ENCODE measurements around the gene ATN1. TPM values are rescaled to one million over a fixed set of nuclear protein-coding genes. Genes with fewer than 3 reads are reported as not detected.

ATN1 gene
- total and polyA plus RNA-seq, 9 of the 15 experiments (the other 6 are each of a cell fraction or from before 2014, with no cell fraction given), result 0.15 to 49.8 (median 2.7) TPM

DNA sequence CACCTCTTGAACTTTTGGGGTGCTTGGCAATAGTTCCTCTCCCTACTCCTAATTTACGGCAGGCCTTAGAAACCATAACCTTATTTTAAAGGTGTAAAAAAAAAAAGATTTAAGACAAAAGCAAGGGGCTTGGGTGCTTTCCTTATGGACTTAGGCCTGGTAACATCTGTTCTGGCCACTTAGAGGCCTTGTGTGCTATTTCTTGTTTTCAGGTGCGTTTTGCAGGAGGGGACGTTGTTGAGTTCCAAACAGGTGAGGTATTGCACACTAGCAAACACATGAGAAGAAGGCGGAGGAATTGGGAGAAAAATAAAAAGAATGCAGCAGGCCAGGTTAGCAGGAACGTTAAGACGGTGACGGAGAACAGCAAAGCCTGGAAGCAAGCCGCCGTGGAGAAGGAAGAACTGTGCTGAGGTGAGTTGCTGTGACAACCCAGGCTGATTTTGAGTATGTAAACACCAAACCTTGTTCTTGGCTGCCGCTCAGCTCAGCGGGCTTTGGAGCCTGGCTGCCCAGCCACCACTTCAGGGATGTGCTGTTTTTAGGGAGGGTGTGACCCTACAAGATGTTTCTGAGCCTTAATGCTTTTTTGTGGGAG lies 60.3 kb downstream of the ATN1 start:
- no TSS peak for BruUV-seq (replicated peaks)
- CTCF ChIA-PET (ENCODE audit: low intra/inter-chr PET ratio), result no interaction called here
- peak overlapping the region in 1 of 2 experiments; percentile 56; a peak in 1 of 4 replicates for H3K9ac ChIP-seq (ENCODE audit: insufficient read depth in 1 of 2, low read depth in 2 of 2, low read length in 2 of 2)
- TF ChIP-seq, protein P1, sequence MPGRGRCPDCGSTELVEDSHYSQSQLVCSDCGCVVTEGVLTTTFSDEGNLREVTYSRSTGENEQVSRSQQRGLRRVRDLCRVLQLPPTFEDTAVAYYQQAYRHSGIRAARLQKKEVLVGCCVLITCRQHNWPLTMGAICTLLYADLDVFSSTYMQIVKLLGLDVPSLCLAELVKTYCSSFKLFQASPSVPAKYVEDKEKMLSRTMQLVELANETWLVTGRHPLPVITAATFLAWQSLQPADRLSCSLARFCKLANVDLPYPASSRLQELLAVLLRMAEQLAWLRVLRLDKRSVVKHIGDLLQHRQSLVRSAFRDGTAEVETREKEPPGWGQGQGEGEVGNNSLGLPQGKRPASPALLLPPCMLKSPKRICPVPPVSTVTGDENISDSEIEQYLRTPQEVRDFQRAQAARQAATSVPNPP (IDR thresholded peaks at IDR 0.05; ENCODE audit: borderline replicate concordance, insufficient read depth, insufficient read length), result no peak
- TF ChIP-seq, protein P2, sequence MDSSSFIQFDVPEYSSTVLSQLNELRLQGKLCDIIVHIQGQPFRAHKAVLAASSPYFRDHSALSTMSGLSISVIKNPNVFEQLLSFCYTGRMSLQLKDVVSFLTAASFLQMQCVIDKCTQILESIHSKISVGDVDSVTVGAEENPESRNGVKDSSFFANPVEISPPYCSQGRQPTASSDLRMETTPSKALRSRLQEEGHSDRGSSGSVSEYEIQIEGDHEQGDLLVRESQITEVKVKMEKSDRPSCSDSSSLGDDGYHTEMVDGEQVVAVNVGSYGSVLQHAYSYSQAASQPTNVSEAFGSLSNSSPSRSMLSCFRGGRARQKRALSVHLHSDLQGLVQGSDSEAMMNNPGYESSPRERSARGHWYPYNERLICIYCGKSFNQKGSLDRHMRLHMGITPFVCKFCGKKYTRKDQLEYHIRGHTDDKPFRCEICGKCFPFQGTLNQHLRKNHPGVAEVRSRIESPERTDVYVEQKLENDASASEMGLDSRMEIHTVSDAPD (CRISPR knock-in tag; IDR thresholded peaks at IDR 0.05), result no peak
- TF ChIP-seq KDM1A (IDR thresholded peaks at IDR 0.05), result no peak
- TF ChIP-seq, protein P3, sequence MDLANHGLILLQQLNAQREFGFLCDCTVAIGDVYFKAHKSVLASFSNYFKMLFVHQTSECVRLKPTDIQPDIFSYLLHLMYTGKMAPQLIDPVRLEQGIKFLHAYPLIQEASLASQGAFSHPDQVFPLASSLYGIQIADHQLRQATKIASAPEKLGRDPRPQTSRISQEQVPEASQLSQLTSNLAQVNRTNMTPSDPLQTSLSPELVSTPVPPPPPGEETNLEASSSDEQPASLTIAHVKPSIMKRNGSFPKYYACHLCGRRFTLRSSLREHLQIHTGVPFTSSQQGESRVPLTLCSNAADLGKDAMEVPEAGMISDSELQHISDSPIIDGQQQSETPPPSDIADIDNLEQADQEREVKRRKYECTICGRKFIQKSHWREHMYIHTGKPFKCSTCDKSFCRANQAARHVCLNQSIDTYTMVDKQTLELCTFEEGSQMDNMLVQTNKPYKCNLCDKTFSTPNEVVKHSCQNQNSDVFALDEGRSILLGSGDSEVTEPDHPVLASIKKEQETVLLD (IDR thresholded peaks at IDR 0.05), result no peak
- no peak for TF ChIP-seq SNRNP70 (optimal IDR thresholded peaks at IDR 0.05; ENCODE audit: low read depth, low read length)
- no peak for TF ChIP-seq ZNF57 (CRISPR knock-in tag; IDR thresholded peaks at IDR 0.05)
- TF ChIP-seq SREBF1 (IDR thresholded peaks at IDR 0.05; ENCODE audit: borderline replicate concordance, low read depth, low read length), result no peak
- TF ChIP-seq CAMTA2 (CRISPR knock-in tag; conservative IDR thresholded peaks at IDR 0.05), result no peak
- TF ChIP-seq OTX1 (CRISPR knock-in tag; IDR thresholded peaks at IDR 0.05), result no peak
- TF ChIP-seq ESRRA (IDR thresholded peaks at IDR 0.05; ENCODE audit: borderline replicate concordance, low read depth), result no peak
- no peak for TF ChIP-seq NBN (IDR thresholded peaks at IDR 0.05; ENCODE audit: low read depth)
- TF ChIP-seq SAP30 (IDR thresholded peaks at IDR 0.05; ENCODE audit: borderline replicate concordance, insufficient read depth, low read depth, low read length, poor library complexity, severe bottlenecking), result no peak
- TF ChIP-seq HEY1 (CRISPR knock-in tag; IDR thresholded peaks at IDR 0.05; ENCODE audit: borderline replicate concordance), result no peak
- intact Hi-C loops (cut with micrococcal nuclease), result no loop called here
- FAIRE-seq, result no peak
- in situ Hi-C loops (cut with MboI), result no loop called here
- H3K27ac ChIP-seq (ENCODE audit: extremely low read depth, low read depth, low read length), result no peak overlapping the region
- H3K4me2 ChIP-seq (ENCODE audit: insufficient read depth, low read length), result no peak overlapping the region
- no peaks in the 10 kb centered on the region for H3K4me1 ChIP-seq (replicated peaks in 1 of 2; ENCODE audit: control insufficient read depth in 2 of 2, insufficient read depth in 2 of 2, low read length in 2 of 2)
- no peak for ATAC-seq
- WGBS (ENCODE audit: insufficient coverage, low coverage, missing lambda C conversion rate), result 85% methylated on average over 9 of the region's 11 CpGs
- no peak overlapping the region for H3K4me3 ChIP-seq
- no peak for DNase-seq (ENCODE audit: extremely low read depth in 1 of 4, low spot score in 3 of 4)
- H3K36me3 ChIP-seq (ENCODE audit: control insufficient read depth, insufficient read depth, low read length), result peaks cover 24% of the 10 kb centered on the region; the same call in 2 of the 3 replicates
- no peaks in the 10 kb centered on the region for H3K9me3 ChIP-seq (replicated peaks; ENCODE audit: control insufficient read depth, insufficient read depth, low read depth, low read length)
- POLR2A ChIA-PET, result no interaction called here
- H3K9me1 ChIP-seq (ENCODE audit: control insufficient read depth, insufficient read depth, low read length), result no peaks in the 10 kb centered on the region
- H2AFZ ChIP-seq (ENCODE audit: low read depth, low read length), result no peak overlapping the region
- no peaks in the 10 kb centered on the region for H4K20me1 ChIP-seq (replicated peaks; ENCODE audit: control insufficient read depth, insufficient read depth, low read length)
- no peaks in the 10 kb centered on the region for H3K27me3 ChIP-seq (ENCODE audit: control insufficient read depth in 2 of 2, insufficient read depth in 2 of 2, low read length in 2 of 2)
- H3K79me2 ChIP-seq (ENCODE audit: control insufficient read depth, insufficient read depth, low read length), result no peaks in the 10 kb centered on the region

Measured in K562 (cell line).